IMR-90 (cell line): ENCODE measurements around the gene STYXL1. TPM values are rescaled to one million over a fixed set of nuclear protein-coding genes. Genes with fewer than 3 reads are reported as not detected.
A peak's percentile ranks its signal among the peaks of the same experiment; 100 is the strongest.

Source experiments
- ATAC-seq: fragments of 200-7000 bp; cut with Tn5 transposase; 2 replicates; pipeline ENCODE4 v1.9.1; 2020; ENCODE audit warnings: low read depth, mild to moderate bottlenecking, moderate library complexity
- BruUV-seq: library from RNA; stranded (reverse); fragments of 400-500 nt; replicated peaks from 2 replicates; lab custom pipeline; 2021; lab: Mats Ljungman, UMichigan
- CTCF ChIA-PET: fragments of 300-600 bp; formaldehyde crosslinking; extraction: SDS; loops from one replicate; lab custom pipeline; 2021; ENCODE audit warnings: antibody characterized with exemption; lab: Yijun Ruan, JAX
- POLR2A ChIA-PET: fragments of 300-600 bp; sonication (Branson Sonifier 250); formaldehyde crosslinking; loops from one replicate; lab custom pipeline; 2022; ENCODE audit warnings: antibody characterized with exemption; ENCODE audit not compliant: unreplicated experiment; lab: Charles Lee
- DNase-seq: peaks from one replicate; pipeline ENCODE4 v3.0.0; 2013
- H2AFZ ChIP-seq: replicated peaks from 2 replicates; pipeline ENCODE3; 2013; ENCODE audit warnings: low read length, mild to moderate bottlenecking; ENCODE audit not compliant: poor library complexity
- H2AK5ac ChIP-seq: 2 replicates; pipeline ENCODE4 v1.6.1; 2013; ENCODE audit warnings: low read depth, low read length, inconsistent platforms
- H2AK9ac ChIP-seq: replicated peaks from 2 replicates; pipeline ENCODE3; 2013; ENCODE audit warnings: mild to moderate bottlenecking, low read depth, low read length, moderate library complexity; ENCODE audit not compliant: poor library complexity
- H2BK120ac ChIP-seq: 2 replicates; pipeline ENCODE4 v1.6.1; 2013; ENCODE audit warnings: low read depth, low read length, inconsistent platforms
- H2BK15ac ChIP-seq: 3 replicates; pipeline ENCODE4 v1.6.1; 2013; ENCODE audit warnings: low read depth, low read length, inconsistent platforms
- H2BK20ac ChIP-seq: 2 replicates; pipeline ENCODE4 v1.6.1; 2013; ENCODE audit warnings: low read depth, mild to moderate bottlenecking, inconsistent platforms, low read length, moderate library complexity
- H2BK5ac ChIP-seq: 2 replicates; pipeline ENCODE4 v1.6.1; 2013; ENCODE audit warnings: mild to moderate bottlenecking, low read depth, low read length, inconsistent platforms; ENCODE audit not compliant: poor library complexity, severe bottlenecking
- H3K14ac ChIP-seq: replicated peaks from 2 replicates; pipeline ENCODE4 v1.6.1; 2013; ENCODE audit warnings: low read depth, low read length, inconsistent platforms
- H3K18ac ChIP-seq: 2 replicates; pipeline ENCODE4 v1.6.1; 2013; ENCODE audit warnings: low read depth, low read length, control low read depth
- H3K23ac ChIP-seq: 2 replicates; pipeline ENCODE4 v1.6.1; 2013; ENCODE audit warnings: low read depth, low read length, inconsistent platforms
- H3K27ac ChIP-seq: 2 replicates; pipeline ENCODE4 v1.5.1; 2013; ENCODE audit warnings: mild to moderate bottlenecking, control low read depth, low read length; ENCODE audit not compliant: insufficient read depth
- H3K27me3 ChIP-seq: 2 replicates; pipeline ENCODE4 v1.6.1; 2013; ENCODE audit warnings: low read length; ENCODE audit not compliant: control insufficient read depth, insufficient read depth
- H3K36me3 ChIP-seq: 2 replicates; pipeline ENCODE4 v1.6.1; 2013; ENCODE audit warnings: low read length, mixed read lengths; ENCODE audit not compliant: control insufficient read depth, insufficient read depth
- H3K4ac ChIP-seq: 2 replicates; pipeline ENCODE4 v1.6.1; 2013; ENCODE audit warnings: low read depth, low read length, inconsistent platforms
- H3K4me1 ChIP-seq: 2 replicates; pipeline ENCODE4 v1.6.1; 2013; ENCODE audit warnings: low read length, mixed read lengths; ENCODE audit not compliant: control insufficient read depth, insufficient read depth
- H3K4me2 ChIP-seq: 2 replicates; pipeline ENCODE4 v1.6.1; 2013; ENCODE audit warnings: low read depth, mild to moderate bottlenecking, control low read depth, low read length, moderate library complexity
- H3K4me3 ChIP-seq: 2 replicates; pipeline ENCODE4 v1.5.1; 2013; ENCODE audit warnings: low read depth, mild to moderate bottlenecking, control low read depth, low read length, moderate library complexity; ENCODE audit not compliant: insufficient read depth
- H3K56ac ChIP-seq: 2 replicates; pipeline ENCODE4 v1.6.1; 2013; ENCODE audit warnings: low read length, inconsistent platforms; ENCODE audit not compliant: insufficient read depth; ENCODE audit errors: extremely low read depth
- H3K79me1 ChIP-seq, 2 experiments: 2 replicates each; pipeline ENCODE4 v1.6.1; 2013; ENCODE audit warnings: low read length in 2 of 2, inconsistent platforms in 1 of 2, low read depth in 1 of 2
- H3K9ac ChIP-seq: 2 replicates; pipeline ENCODE4 v1.6.1; 2013; ENCODE audit warnings: low read depth, low read length, control low read depth
- H3K9me1 ChIP-seq: 2 replicates; pipeline ENCODE4 v1.6.1; 2013; ENCODE audit warnings: low read length, inconsistent platforms; ENCODE audit not compliant: insufficient read depth
- H3K9me3 ChIP-seq: 2 replicates; pipeline ENCODE4 v1.6.1; 2013; ENCODE audit warnings: low read length; ENCODE audit not compliant: control insufficient read depth, insufficient read depth
- H4K20me1 ChIP-seq: 2 replicates; pipeline ENCODE4 v1.6.1; 2013; ENCODE audit warnings: low read length, inconsistent platforms; ENCODE audit not compliant: insufficient read depth
- H4K5ac ChIP-seq: 2 replicates; pipeline ENCODE4 v1.6.1; 2013; ENCODE audit warnings: mild to moderate bottlenecking, low read depth, low read length, control low read depth
- H4K8ac ChIP-seq, 2 experiments: 2 replicates each; pipeline ENCODE4 v1.6.1; 2013; ENCODE audit warnings: low read depth in 2 of 2, low read length in 2 of 2, control low read depth in 1 of 2, inconsistent platforms in 1 of 2
- H4K91ac ChIP-seq: 2 replicates; pipeline ENCODE4 v1.6.1; 2013; ENCODE audit warnings: low read depth, low read length, inconsistent platforms; ENCODE audit not compliant: insufficient read depth
- CEBPB ChIP-seq: IDR thresholded peaks from 2 replicates; pipeline ENCODE4 v1.6.1; 2012; ENCODE audit warnings: low read depth, low read length, improper control_type of control experiment
- CHD1 ChIP-seq: IDR thresholded peaks from 2 replicates; pipeline ENCODE4 v1.6.1; 2012; ENCODE audit warnings: low read depth, low read length, improper control_type of control experiment
- CTCF ChIP-seq: conservative IDR thresholded peaks from 2 replicates; pipeline ENCODE4 v1.5.1; 2012; ENCODE audit warnings: mild to moderate bottlenecking, low read depth, low read length, improper control_type of control experiment
- RAD21 ChIP-seq: IDR thresholded peaks from 2 replicates; pipeline ENCODE4 v1.6.1; 2012; ENCODE audit warnings: low read length, improper control_type of control experiment
- WGBS, 2 experiments: methylation state at CpG; one replicate each; pipeline versions ENCODE4 v1.1.5 to v1.1.7; 2013; ENCODE audit warnings: missing lambda C conversion rate in 2 of 2; ENCODE audit not compliant: insufficient read length in 1 of 2; ENCODE audit errors: extremely low coverage in 2 of 2; 5-methylcytosine and 5-hydroxymethylcytosine counted together
- dilution Hi-C: fragments of 300-500 bp; cut with HindIII; formaldehyde crosslinking; loops from one replicate; pipeline ENCODE4 v1.14.3; 2018; ENCODE audit warnings: low sequenced_read_pairs; ENCODE audit not compliant: unreplicated experiment
- in situ Hi-C: fragments of 300-500 bp; cut with MboI; formaldehyde crosslinking; loops from 3 replicates; pipeline ENCODE4 v1.14.3; 2019; ENCODE audit warnings: low sequenced_read_pairs, inconsistent platforms, mixed read lengths
- intact Hi-C: fragments of 100-400 bp; cut with micrococcal nuclease; formaldehyde crosslinking; loops from 2 replicates; pipeline ENCODE4 v1.10.0; 2022
- polyA plus RNA-seq, 3 experiments: library from polyadenylated mRNA; depleted of rRNA; stranded (reverse); fragments of >200 nt; gene quantifications; 2 replicates each; pipeline ENCODE4 v1.2.3, GENCODE V29; 2012; ENCODE audit warnings: low replicate concordance in 1 of 3
- total RNA-seq: library from RNA; depleted of rRNA; stranded (reverse); fragments of >200 nt; gene quantifications from 2 replicates; pipeline ENCODE4 v1.2.3, GENCODE V29; 2012

Gene STYXL1
- total and polyA plus RNA-seq, 2 of the 4 experiments (the other 2 are of a cell fraction) = 66.1 to 73.8 TPM

- TF ChIP-seq CHD1 (no peak; the same call in 1 of the 2 replicates), RAD21 (no peak), CTCF (peak; percentile 1; the same call in 1 of the 2 replicates)
These were observed at the start of gene STYXL1, which contains the start of gene MDH2 (continued) for GRCh38 chr7:76047811-76048667.

GRCh38 chr7:76095908-76096307, 48.1 kb upstream of the STYXL1 start:
- no TSS peak for BruUV-seq
- Histone ChIP-seq H2BK15ac (no peak overlapping the region), H2AK5ac (no peak overlapping the region), H2BK120ac (no peak overlapping the region), H3K14ac (no peak overlapping the region), H3K9ac (no peak overlapping the region), H3K56ac (no peak overlapping the region), H3K9me1 (no peaks in the 10 kb centered on the region), H3K4me2 (no peak overlapping the region), H4K91ac (no peak overlapping the region), H3K4me3 (no peak overlapping the region), H3K27ac (no peak overlapping the region), H3K18ac (no peak overlapping the region), H2AK9ac (no peak overlapping the region), H2AFZ (no peak overlapping the region), H3K36me3 (no peaks in the 10 kb centered on the region), H3K4ac (no peak overlapping the region), H4K8ac (no peak overlapping the region), H2BK20ac (no peak overlapping the region), H4K20me1 (no peaks in the 10 kb centered on the region), H3K23ac (no peak overlapping the region), H3K9me3 (no peaks in the 10 kb centered on the region), H2BK5ac (no peak overlapping the region), H3K79me1 (no peaks in the 10 kb centered on the region), H4K5ac (no peak overlapping the region), H3K4me1 (no peaks in the 10 kb centered on the region), H3K27me3 (no peaks in the 10 kb centered on the region; the same call in 1 of the 2 replicates)
- intact Hi-C loops (no loop called here), in situ Hi-C loops (no loop called here), dilution Hi-C loops (no loop called here)
- ChIA-PET CTCF (no interaction called here), POLR2A (no interaction called here)
- ATAC-seq (no peak), DNase-seq (no peak)
- TF ChIP-seq CEBPB = peak; percentile 72
- no peak for TF ChIP-seq CTCF
- no CpG with 5 or more reads among the region's 3 CpGs for WGBS, 2 experiments
